Activated T-cell treated with anti-CD3 and anti-CD28 coated beads, Interleukin-2, amount 50 U/mL, for 4 hours (primary cell): Measurements from ENCODE around the gene SLC43A3. TPM values are rescaled to one million over a fixed set of nuclear protein-coding genes. Genes with fewer than 3 reads are reported as not detected.

Source experiments
- ATAC-seq, 2 donors: fragments of 200-7000 bp; cut with Tn5 transposase; one replicate each; pipeline ENCODE4 v1.10.0; 2021
- DNase-seq: peaks from one replicate; pipeline ENCODE4 v3.0.0-alpha.2; 2020
- H3K27me3 Mint-ChIP-seq: one replicate; pipeline ENCODE4 v1.8.0; 2021; ENCODE audit warnings: low read depth, mixed read lengths
- H3K36me3 Mint-ChIP-seq: one replicate; pipeline ENCODE4 v1.8.0; 2022; ENCODE audit warnings: mixed read lengths; ENCODE audit not compliant: insufficient read depth
- H3K4me1 Mint-ChIP-seq: one replicate; pipeline ENCODE4 v1.8.0; 2021; ENCODE audit warnings: low read depth, mixed read lengths
- H3K4me3 Mint-ChIP-seq: one replicate; pipeline ENCODE4 v1.8.0; 2021; ENCODE audit warnings: mild to moderate bottlenecking, moderate library complexity, mixed read lengths
- H3K9me3 Mint-ChIP-seq: one replicate; pipeline ENCODE4 v1.8.0; 2021; ENCODE audit warnings: mixed read lengths
- total RNA-seq, 3 donors: library from RNA; stranded (reverse); gene quantifications; one replicate each; pipeline ENCODE4 v1.2.1, GENCODE V29; 2021

Gene SLC43A3
- 100 to 1,000 TPM; 508 to 551 (median 529) TPM for total RNA-seq

GRCh38 chr11:57426929-57427726 lies at the start of gene SLC43A3:
Gene SLC43A3, minus strand, starts transcription at chr11:57427121. Its CDS starts 949 bp downstream, at chr11:57426172.
- H3K27me3 Mint-ChIP-seq, result no peaks in the 10 kb centered on the region
- ATAC-seq, result peak; percentile 66 to 70
- H3K4me1 Mint-ChIP-seq, result peaks cover 45% of the 10 kb centered on the region
- H3K4me3 Mint-ChIP-seq, result peak within 1 kb of the TSS; percentile 90
- peak; percentile 74 for DNase-seq
- H3K9me3 Mint-ChIP-seq, result no peaks in the 10 kb centered on the region
- peaks cover 37% of the 10 kb centered on the region for H3K36me3 Mint-ChIP-seq

DNA sequence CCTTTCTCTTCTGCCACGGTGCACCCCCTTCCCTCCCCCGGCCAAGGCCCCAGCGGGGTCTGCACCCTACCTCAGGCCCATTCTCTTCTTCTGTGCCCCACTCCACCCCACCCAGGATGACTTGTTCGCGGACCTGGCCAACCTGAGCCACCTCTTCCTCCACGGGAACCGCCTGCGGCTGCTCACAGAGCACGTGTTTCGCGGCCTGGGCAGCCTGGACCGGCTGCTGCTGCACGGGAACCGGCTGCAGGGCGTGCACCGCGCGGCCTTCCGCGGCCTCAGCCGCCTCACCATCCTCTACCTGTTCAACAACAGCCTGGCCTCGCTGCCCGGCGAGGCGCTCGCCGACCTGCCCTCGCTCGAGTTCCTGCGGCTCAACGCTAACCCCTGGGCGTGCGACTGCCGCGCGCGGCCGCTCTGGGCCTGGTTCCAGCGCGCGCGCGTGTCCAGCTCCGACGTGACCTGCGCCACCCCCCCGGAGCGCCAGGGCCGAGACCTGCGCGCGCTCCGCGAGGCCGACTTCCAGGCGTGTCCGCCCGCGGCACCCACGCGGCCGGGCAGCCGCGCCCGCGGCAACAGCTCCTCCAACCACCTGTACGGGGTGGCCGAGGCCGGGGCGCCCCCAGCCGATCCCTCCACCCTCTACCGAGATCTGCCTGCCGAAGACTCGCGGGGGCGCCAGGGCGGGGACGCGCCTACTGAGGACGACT lies 49.3 kb upstream of the SLC43A3 start:
- DNase-seq (peak; percentile 35), ATAC-seq (peak; percentile 45 to 49)
- Mint-ChIP-seq H3K27me3 (peaks cover 18% of the 10 kb centered on the region), H3K36me3 (no peaks in the 10 kb centered on the region), H3K4me1 (peaks cover 32% of the 10 kb centered on the region), H3K9me3 (no peaks in the 10 kb centered on the region), H3K4me3 (peak overlapping the region; percentile 73)

DNA sequence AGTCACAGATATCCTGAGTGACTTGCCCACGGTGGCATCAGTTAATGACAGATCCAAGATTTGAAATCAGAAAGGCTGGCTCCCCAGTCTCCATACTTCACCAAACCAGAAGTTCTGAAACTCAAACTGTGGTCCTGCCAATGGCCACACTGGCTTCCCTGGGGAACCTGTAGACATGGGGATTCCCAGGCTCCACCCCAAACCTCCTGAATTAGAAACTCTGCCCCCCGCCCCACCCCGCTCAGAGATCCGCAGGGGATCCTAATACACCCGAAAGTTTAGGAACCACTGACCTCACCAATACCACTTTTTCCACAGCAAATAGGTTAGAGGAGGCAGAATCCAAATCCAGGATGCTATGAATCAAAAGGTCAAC lies 48.7 kb upstream of the SLC43A3 start:
- H3K9me3 Mint-ChIP-seq, result no peaks in the 10 kb centered on the region

DNA sequence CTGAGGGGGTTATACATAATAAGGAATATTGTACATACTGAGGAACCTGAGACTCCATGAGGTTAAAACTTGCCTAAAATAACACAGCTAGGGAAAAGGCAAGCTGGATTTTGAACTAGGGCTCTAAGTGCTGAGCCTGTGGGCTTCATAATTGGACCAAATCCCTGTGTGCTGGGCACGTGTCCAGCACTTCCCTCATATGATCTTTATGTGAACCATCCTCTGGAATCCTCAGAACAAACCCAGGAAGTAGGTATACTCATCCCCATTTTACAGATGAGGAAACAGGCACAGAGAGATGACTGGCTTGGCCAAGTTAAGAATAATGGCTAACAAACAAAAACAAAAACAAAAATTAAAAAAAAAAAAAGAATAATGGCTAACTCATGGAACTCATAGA lies 48.3 kb upstream of the SLC43A3 start:
- peaks cover 31% of the 10 kb centered on the region for H3K4me1 Mint-ChIP-seq
- DNase-seq (no peak), ATAC-seq (no peak)
- no peaks in the 10 kb centered on the region for H3K9me3 Mint-ChIP-seq
- no peaks in the 10 kb centered on the region for H3K36me3 Mint-ChIP-seq
- H3K4me3 Mint-ChIP-seq, result peak overlapping the region; percentile 8
- peaks cover 14% of the 10 kb centered on the region for H3K27me3 Mint-ChIP-seq

More for the DNA sequence above, 48.7 kb upstream of the SLC43A3 start:
- ATAC-seq (no peak), DNase-seq (no peak)
- Mint-ChIP-seq H3K36me3 (no peaks in the 10 kb centered on the region), H3K27me3 (peaks cover 14% of the 10 kb centered on the region), H3K4me1 (peaks cover 32% of the 10 kb centered on the region), H3K4me3 (peak overlapping the region; percentile 73)

- DNase-seq, result no peak
- Mint-ChIP-seq H3K4me3 (no peak overlapping the region), H3K27me3 (peaks cover 14% of the 10 kb centered on the region), H3K9me3 (no peaks in the 10 kb centered on the region), H3K36me3 (no peaks in the 10 kb centered on the region), H3K4me1 (peaks cover 29% of the 10 kb centered on the region)
- no peak for ATAC-seq
These were observed 47.8 kb upstream of the SLC43A3 start for GRCh38 chr11:57474803-57475115.

- H3K27me3 Mint-ChIP-seq, result peaks cover 14% of the 10 kb centered on the region
- ATAC-seq (peak; percentile 21 to 33), DNase-seq (no peak)
- no peaks in the 10 kb centered on the region for H3K9me3 Mint-ChIP-seq
- no peaks in the 10 kb centered on the region for H3K36me3 Mint-ChIP-seq
- peaks cover 25% of the 10 kb centered on the region for H3K4me1 Mint-ChIP-seq
- H3K4me3 Mint-ChIP-seq, result peak overlapping the region; percentile 53
These were observed 47.3 kb upstream of the SLC43A3 start for GRCh38 chr11:57474017-57474802.

DNA sequence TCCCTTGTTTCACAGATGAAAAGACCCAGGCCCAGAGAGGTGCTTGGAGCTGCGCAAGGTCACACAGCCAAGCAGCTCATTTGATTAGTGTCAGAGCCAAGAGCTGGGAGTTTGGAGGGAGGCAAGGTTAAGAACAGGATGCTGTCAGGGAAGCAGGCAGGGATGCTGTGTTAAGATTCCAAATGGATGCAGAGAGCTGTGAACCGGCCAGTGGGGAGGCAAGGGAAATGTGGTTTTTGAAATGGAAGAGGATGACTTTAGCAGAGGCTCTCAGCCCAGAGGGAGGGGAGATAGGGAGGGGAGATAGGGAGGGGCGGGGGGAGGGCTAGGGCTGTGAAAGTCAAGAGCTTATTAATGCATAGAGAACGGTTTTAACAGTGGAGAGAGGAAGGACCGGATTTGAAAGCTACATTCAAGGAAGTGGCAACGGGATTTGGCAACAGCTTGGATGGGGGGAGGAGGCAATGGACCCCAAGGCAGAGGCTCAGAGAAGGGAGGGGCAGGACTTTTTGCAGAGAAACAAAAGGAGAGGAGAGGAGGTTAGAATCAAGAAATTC lies 46.4 kb upstream of the SLC43A3 start:
- H3K4me1 Mint-ChIP-seq, result peaks cover 25% of the 10 kb centered on the region
- no peaks in the 10 kb centered on the region for H3K36me3 Mint-ChIP-seq
- H3K9me3 Mint-ChIP-seq, result no peaks in the 10 kb centered on the region
- ATAC-seq, result no peak
- DNase-seq, result no peak
- H3K27me3 Mint-ChIP-seq, result peaks cover 15% of the 10 kb centered on the region
- H3K4me3 Mint-ChIP-seq, result no peak overlapping the region

GRCh38 chr11:57471496-57471895 lies 44.6 kb upstream of the SLC43A3 start:
- Mint-ChIP-seq H3K27me3 (peaks cover 14% of the 10 kb centered on the region), H3K9me3 (no peaks in the 10 kb centered on the region), H3K36me3 (no peaks in the 10 kb centered on the region), H3K4me3 (no peak overlapping the region), H3K4me1 (peaks cover 25% of the 10 kb centered on the region)
- ATAC-seq (no peak), DNase-seq (no peak)

DNA sequence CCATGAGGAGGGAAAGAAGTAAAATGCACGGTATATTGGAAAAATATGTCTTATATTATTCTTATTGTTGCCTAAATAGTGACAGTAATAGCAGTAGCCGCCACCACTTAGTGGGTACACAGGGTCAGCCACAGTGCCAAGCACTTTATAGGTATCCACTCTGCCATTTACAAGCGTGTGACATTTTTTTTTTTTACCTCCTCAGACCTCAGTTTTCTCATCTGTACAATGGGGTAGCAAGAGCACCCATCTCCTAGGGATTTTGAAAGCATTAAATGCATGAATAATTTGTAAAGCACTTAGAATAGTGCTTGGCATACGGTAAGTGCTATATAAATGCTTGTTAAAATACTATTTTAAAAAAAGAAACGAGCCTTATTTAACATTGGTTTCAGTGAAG lies 42.3 kb upstream of the SLC43A3 start:
- DNase-seq, result no peak
- H3K4me1 Mint-ChIP-seq, result peaks cover 11% of the 10 kb centered on the region
- ATAC-seq, result no peak
- H3K27me3 Mint-ChIP-seq, result peaks cover 11% of the 10 kb centered on the region
- no peak overlapping the region for H3K4me3 Mint-ChIP-seq
- no peaks in the 10 kb centered on the region for H3K9me3 Mint-ChIP-seq
- no peaks in the 10 kb centered on the region for H3K36me3 Mint-ChIP-seq

DNA sequence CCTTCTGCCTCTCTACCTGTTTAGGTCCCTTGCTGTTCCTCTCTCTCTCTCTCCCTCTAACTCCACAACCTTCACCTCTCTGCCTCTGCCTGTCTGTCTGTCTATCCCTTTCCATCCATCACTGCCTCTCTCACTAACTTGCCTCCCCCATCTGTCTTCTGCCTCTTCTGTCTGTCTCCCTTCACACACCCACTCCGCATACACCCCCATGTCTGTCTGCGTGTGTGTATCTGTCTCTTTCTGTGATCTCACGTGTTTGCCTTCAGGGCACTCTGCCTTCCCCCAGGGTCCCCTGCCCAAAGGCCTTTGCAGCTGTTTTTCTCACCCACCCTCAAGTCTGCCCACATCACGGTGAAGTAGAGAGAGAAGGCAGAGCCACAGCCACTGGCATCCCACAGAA lies 41.4 kb upstream of the SLC43A3 start:
- H3K4me1 Mint-ChIP-seq, result peaks cover 3% of the 10 kb centered on the region
- DNase-seq (no peak), ATAC-seq (no peak)
- peaks cover 6% of the 10 kb centered on the region for H3K27me3 Mint-ChIP-seq
- H3K9me3 Mint-ChIP-seq, result no peaks in the 10 kb centered on the region
- no peak overlapping the region for H3K4me3 Mint-ChIP-seq
- no peaks in the 10 kb centered on the region for H3K36me3 Mint-ChIP-seq

- Mint-ChIP-seq H3K4me1 (no peaks in the 10 kb centered on the region), H3K36me3 (no peaks in the 10 kb centered on the region), H3K4me3 (no peak overlapping the region), H3K9me3 (no peaks in the 10 kb centered on the region), H3K27me3 (peaks cover 5% of the 10 kb centered on the region)
- no peak for ATAC-seq
- no peak for DNase-seq
These were observed 40.7 kb upstream of the SLC43A3 start for GRCh38 chr11:57467508-57468157.

- Mint-ChIP-seq H3K4me3 (no peak overlapping the region), H3K4me1 (peaks cover under 1% of the 10 kb centered on the region), H3K9me3 (no peaks in the 10 kb centered on the region), H3K36me3 (no peaks in the 10 kb centered on the region), H3K27me3 (peaks cover 11% of the 10 kb centered on the region)
- DNase-seq (no peak), ATAC-seq (no peak)
These were observed 39.8 kb upstream of the SLC43A3 start for GRCh38 chr11:57466680-57467079.

GRCh38 chr11:57464539-57465181 lies 37.7 kb upstream of the SLC43A3 start:
- Mint-ChIP-seq H3K9me3 (no peaks in the 10 kb centered on the region), H3K4me1 (peaks cover 8% of the 10 kb centered on the region), H3K4me3 (no peak overlapping the region), H3K36me3 (no peaks in the 10 kb centered on the region), H3K27me3 (peaks cover 19% of the 10 kb centered on the region)
- ATAC-seq (no peak), DNase-seq (no peak)
